GM21390 (cell line): ENCODE results near the gene FBXW7.

Source experiments
- ATAC-seq: cut with Tn5 transposase; IDR thresholded peaks from one replicate; pipeline ENCODE4 v1.9.1; 2021; ENCODE audit not compliant: unreplicated experiment

FBXW7 gene, protein sequence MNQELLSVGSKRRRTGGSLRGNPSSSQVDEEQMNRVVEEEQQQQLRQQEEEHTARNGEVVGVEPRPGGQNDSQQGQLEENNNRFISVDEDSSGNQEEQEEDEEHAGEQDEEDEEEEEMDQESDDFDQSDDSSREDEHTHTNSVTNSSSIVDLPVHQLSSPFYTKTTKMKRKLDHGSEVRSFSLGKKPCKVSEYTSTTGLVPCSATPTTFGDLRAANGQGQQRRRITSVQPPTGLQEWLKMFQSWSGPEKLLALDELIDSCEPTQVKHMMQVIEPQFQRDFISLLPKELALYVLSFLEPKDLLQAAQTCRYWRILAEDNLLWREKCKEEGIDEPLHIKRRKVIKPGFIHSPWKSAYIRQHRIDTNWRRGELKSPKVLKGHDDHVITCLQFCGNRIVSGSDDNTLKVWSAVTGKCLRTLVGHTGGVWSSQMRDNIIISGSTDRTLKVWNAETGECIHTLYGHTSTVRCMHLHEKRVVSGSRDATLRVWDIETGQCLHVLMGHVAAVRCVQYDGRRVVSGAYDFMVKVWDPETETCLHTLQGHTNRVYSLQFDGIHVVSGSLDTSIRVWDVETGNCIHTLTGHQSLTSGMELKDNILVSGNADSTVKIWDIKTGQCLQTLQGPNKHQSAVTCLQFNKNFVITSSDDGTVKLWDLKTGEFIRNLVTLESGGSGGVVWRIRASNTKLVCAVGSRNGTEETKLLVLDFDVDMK

DNA sequence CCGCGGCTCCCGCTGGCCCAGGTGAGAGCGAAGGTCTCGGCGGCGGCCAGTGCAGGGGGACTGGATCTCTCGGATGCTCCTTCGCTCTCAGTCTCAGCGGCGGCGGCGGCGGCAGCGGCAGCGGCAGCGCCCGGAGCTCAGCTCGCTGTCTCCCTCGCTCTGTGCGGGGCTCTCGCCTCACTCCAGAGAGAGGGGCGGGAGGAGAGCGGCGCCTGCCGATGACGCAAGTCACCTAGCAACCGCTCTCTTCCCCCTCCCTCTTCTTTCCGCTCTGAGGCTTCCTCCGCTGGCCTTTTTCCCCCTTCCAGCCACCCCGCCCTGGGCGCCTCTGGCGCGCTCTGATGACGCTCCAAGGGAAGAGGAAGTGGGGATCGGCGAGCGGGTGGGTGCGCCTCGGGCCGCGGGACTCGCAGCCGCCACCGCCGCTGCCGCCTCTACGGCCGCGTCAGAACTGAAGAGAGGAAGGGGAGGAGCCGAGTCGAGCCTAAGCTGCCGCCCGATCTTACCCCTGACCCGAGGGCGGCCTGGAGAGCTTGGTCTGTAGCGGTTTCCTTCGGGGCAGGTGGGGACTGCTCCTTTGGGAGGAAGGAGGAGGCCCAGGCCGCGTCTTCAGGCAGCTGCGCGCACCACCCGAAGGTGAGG, at the start of gene FBXW7:
Gene FBXW7 (minus strand): TSS at position 190 of the 642 bp plus-strand sequence. CDS start 124,289 bp downstream, outside the sequence.
- ATAC-seq: peak; percentile 83

DNA sequence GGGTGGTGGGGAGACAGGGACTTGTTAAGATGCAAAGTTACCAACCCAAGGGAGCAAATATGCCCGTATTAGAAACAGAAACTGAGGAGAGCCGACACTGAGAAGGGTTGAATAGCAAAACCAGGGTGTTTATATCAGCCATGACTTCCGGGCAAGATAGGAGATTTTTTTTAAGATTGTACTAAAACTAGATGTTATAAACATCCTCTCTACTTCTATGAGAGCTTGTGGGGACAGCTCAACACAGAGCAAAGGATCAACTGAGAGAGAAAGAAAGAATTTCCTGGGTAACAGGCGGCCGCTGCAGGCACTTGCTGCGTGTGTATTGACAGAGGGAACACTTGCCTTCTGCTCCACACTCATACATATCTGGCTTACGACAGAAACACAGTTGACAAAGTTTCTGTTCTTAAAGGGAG, 49.1 kb upstream of the FBXW7 start:
- peak; percentile 77 for ATAC-seq

DNA sequence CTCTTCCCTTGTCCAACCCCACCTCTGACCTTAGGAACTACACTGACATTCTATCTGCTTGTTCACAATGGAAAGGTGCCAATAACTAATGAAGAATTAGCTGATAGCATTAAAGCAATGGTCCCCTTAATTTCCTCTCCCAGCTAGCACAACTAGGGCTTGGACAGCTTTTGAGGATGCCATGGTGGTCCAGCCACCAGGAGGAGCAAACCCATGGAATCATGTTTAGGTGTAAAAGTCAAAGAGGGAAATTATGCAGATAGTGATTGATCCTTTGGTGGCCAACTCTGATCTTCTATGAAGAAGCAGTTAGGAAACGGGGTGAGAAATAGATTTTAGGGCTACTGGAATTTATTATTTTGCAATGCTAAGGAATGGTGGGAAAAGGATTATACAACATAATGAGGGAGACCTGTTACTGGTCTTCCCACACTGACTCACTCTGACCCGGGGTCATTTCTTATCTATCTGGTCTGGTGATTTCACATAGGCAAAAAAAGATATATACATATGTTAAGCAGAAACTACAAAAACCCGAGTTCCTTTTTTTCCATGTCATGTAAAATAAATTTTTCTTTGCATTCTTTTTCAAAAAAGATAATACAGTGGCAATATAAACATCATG, 45.8 kb upstream of the FBXW7 start:
- ATAC-seq: no peak

DNA sequence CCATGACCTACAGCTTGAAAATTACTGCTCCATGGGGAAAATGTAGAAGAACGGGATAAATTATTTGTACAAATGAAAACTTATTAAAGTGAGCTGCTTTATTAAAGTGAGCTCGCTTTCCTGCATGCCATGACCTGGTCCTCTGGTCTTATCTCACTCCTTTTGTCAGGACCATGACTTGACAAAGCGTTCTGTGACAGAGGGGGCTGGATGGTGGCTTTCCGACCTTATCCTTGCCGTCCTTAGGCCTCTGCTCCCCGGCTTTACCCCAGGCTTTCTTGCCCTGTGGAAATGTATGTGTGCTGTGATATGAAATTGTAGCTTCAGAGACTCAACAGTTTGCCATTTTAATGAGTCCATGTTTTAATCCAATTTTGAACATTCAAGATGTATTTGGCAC, 44.0 kb upstream of the FBXW7 start:
- no peak for ATAC-seq

GRCh38 chr4:152579107-152579764, 43.3 kb upstream of the FBXW7 start:
- ATAC-seq: no peak

GRCh38 chr4:152578670-152579069, 42.8 kb upstream of the FBXW7 start:
- no peak for ATAC-seq

GRCh38 chr4:152577708-152578396, 42.0 kb upstream of the FBXW7 start:
- peak; percentile 79 for ATAC-seq

- no peak for ATAC-seq
Measured at GRCh38 chr4:152575533-152575932, 39.6 kb upstream of the FBXW7 start.

GRCh38 chr4:152573861-152574260, 38.0 kb upstream of the FBXW7 start:
- ATAC-seq: no peak

GRCh38 chr4:152572417-152573086, 36.7 kb upstream of the FBXW7 start:
- ATAC-seq: peak; percentile 70

DNA sequence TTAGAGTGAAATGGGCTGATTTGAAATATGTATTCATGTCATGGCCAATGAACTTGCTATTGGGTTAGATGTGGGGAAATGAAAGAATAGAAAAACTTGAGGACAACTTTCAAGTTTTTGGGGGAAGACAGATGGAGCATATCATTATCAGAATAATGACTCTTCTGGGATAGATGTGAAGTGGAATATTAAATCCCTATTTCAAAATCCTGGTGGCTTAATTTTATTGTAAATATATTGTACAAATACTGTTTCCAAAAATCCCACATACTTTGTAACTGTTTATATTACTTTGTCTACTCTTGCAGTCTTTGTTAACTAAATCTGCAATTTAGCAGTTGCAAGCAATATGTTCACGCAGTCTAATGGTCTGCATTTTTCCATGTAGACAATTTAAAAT, 35.9 kb upstream of the FBXW7 start:
- no peak for ATAC-seq

DNA sequence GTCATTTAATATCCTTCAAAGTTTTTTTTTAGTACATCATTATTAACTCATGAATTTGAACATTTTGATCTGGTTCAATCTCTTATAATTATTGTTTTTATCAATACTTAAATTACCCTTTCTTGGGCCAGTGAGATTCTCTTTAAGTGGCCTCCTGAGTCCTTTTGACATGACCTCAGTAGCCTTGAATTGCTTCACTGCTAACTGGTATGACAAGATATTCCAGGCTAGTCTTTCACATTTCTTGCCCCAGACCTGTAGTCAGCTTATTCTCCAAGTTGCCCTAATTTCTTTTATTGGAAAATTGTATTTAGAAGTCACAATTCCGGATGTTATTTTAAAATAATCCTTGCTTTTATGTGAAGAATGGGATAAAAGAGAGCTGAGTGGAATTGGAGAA, 35.4 kb upstream of the FBXW7 start:
- no peak for ATAC-seq

GRCh38 chr4:152565333-152565732, 29.4 kb upstream of the FBXW7 start:
- no peak for ATAC-seq

- no peak for ATAC-seq
Measured at GRCh38 chr4:152564336-152564735, 28.4 kb upstream of the FBXW7 start.

- no peak for ATAC-seq
Measured at GRCh38 chr4:152563209-152563608, 27.3 kb upstream of the FBXW7 start.

DNA sequence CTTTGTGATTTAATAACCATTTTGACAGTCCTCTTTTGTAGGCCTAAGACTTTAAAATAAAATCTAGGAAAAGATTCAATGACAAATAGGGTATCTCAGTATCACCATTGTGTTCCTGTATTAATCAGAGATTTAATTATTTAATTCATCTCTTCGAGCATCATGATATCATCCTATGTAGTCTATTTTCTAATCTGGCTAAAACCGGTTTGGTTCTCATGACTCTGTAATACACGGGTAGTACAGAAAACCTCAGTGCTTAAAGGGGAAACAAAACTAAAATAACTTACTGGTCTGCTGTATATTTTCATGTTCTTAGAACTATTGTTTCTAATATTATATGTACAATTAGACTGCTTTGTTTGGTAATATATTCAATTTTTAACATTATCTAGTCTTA, 23.7 kb upstream of the FBXW7 start:
- ATAC-seq: peak; percentile 44

- ATAC-seq: no peak
Measured at GRCh38 chr4:152558396-152558795, 22.5 kb upstream of the FBXW7 start.

DNA sequence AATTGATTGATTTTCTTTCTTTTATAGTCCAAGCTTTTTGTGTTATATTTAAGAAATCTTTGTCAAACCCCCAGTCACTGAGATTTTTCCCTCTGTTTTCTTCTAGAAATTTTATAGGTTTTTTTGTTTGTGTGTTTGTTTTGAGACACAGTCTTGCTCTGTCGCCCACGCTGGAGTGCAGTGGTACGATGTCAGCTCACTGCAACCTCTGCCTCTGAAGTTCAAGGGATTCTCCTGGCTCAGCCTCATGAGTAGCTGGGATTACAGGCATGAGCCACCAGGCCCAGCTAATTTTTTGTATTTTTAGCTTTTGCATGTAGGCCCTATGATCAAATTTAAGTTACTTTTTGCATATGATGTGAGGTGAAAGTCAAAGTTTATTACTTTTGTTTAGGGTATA, 20.9 kb upstream of the FBXW7 start:
- no peak for ATAC-seq

DNA sequence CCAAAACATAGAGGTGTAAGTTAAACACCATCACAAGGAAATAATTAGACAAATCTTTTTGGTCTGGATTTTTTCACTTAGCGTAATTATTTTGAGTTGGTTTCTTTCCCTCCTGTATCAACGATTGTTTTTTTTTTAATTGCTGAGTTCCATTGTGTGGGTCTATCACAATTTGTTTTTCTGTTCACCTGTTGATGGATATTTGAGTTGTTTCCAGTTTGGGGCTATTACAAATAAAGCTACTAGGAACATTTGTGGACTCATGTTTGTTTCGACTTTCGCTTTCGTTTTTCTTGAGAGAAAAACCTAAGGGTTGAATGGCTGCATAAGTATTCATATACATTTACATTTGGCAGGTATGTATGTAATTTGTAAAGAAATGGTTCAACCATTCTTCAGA, 20.4 kb upstream of the FBXW7 start:
- no peak for ATAC-seq

DNA sequence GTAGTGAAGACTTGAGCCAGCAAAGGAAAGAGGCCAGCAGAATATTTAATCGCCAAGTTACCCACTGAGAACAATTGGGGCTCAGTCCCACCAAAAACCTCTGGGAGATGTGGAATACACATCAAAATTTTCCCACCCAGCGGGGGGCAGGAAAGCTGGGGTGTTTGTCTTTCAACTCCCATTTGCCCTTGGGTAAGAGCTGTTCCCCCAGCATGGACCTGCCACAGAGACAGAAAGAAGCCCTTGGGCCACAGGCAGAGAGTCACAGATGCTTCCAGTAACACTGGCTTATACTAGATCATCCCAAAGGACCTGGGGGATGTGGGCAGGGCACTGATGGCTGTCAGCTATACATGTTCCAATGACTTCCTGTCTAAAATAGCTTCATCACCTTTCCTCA, 18.9 kb upstream of the FBXW7 start:
- no peak for ATAC-seq
